OCI-LY7 (cell line): ENCODE measurements around the gene U2SURP. TPM values are rescaled to one million over a fixed set of nuclear protein-coding genes. Genes with fewer than 3 reads are reported as not detected.

Experiments used
- BruUV-seq: library from RNA; stranded (reverse); fragments of 400-500 nt; replicated peaks from 2 replicates; lab custom pipeline; 2021; lab: Mats Ljungman, UMichigan
- CTCF ChIA-PET: fragments of 300-600 bp; sonication (Branson Sonifier 250); formaldehyde crosslinking; loops from one replicate; lab custom pipeline; 2022; ENCODE audit warnings: antibody characterized with exemption; ENCODE audit not compliant: unreplicated experiment; lab: Charles Lee
- POLR2A ChIA-PET: fragments of 300-600 bp; sonication (Branson Sonifier 250); formaldehyde crosslinking; loops from one replicate; lab custom pipeline; 2022; ENCODE audit warnings: antibody characterized with exemption; lab: Charles Lee
- DNase-seq: peaks from one replicate; pipeline ENCODE4 v3.0.0-alpha.2; 2015; ENCODE audit warnings: low spot score
- H2AFZ ChIP-seq: fragments of 200-600 bp; sonication (generic), shearing (Covaris generic); 2 replicates; pipeline ENCODE4 v1.6.1; 2014; ENCODE audit warnings: mild to moderate bottlenecking, antibody characterized with exemption, low read length, moderate library complexity
- H3K27ac ChIP-seq: fragments of 200-600 bp; sonication (generic); 2 replicates; pipeline ENCODE4 v1.5.1; 2014; ENCODE audit warnings: mixed run types, low read depth, mild to moderate bottlenecking, moderate library complexity, low read length, inconsistent platforms; ENCODE audit not compliant: poor library complexity, severe bottlenecking
- H3K36me3 ChIP-seq: fragments of 200-600 bp; sonication (generic); 2 replicates; pipeline ENCODE4 v1.6.1; 2014; ENCODE audit warnings: mild to moderate bottlenecking, antibody characterized with exemption, low read length, moderate library complexity, mixed read lengths; ENCODE audit not compliant: insufficient read depth
- H3K4me1 ChIP-seq: fragments of 200-600 bp; sonication (generic); 2 replicates; pipeline ENCODE4 v1.5.1; 2014; ENCODE audit warnings: mild to moderate bottlenecking, low read length; ENCODE audit not compliant: insufficient read depth, poor library complexity, severe bottlenecking
- H3K4me2 ChIP-seq: fragments of 200-600 bp; sonication (generic); 2 replicates; pipeline ENCODE4 v1.6.1; 2014; ENCODE audit warnings: mild to moderate bottlenecking, low read length
- H3K4me3 ChIP-seq: fragments of 200-600 bp; sonication (generic); 2 replicates; pipeline ENCODE4 v1.5.1; 2014; ENCODE audit warnings: mild to moderate bottlenecking, low read depth, low read length; ENCODE audit not compliant: poor library complexity, severe bottlenecking
- H3K79me2 ChIP-seq: fragments of 200-600 bp; sonication (generic); 2 replicates; pipeline ENCODE4 v1.6.1; 2016; ENCODE audit warnings: low read depth, mild to moderate bottlenecking, low read length, moderate library complexity, mixed read lengths; ENCODE audit not compliant: insufficient read depth
- H3K9me2 ChIP-seq: fragments of 200-600 bp; sonication (generic); 2 replicates; pipeline ENCODE4 v1.6.1; 2016; ENCODE audit warnings: mild to moderate bottlenecking, low read length, mixed read lengths; ENCODE audit not compliant: insufficient read depth
- H3K9me3 ChIP-seq: fragments of 200-600 bp; sonication (generic); 2 replicates; pipeline ENCODE4 v1.6.1; 2014; ENCODE audit warnings: mild to moderate bottlenecking, mixed run types, low read length, mixed read lengths
- H4K20me1 ChIP-seq: fragments of 200-600 bp; sonication (generic); 2 replicates; pipeline ENCODE4 v1.6.1; 2014; ENCODE audit warnings: mild to moderate bottlenecking, antibody characterized with exemption, low read length, moderate library complexity, mixed read lengths; ENCODE audit not compliant: insufficient read depth
- CTCF ChIP-seq: fragments of 200-600 bp; sonication (generic); conservative IDR thresholded peaks from 2 replicates; pipeline ENCODE4 v1.5.1; 2014; ENCODE audit warnings: mild to moderate bottlenecking, antibody characterized with exemption, low read length, moderate library complexity, mixed read lengths
- EZH2phosphoT487 ChIP-seq: fragments of 200-600 bp; sonication (generic); IDR thresholded peaks from 2 replicates; pipeline ENCODE4 v1.6.1; 2018; ENCODE audit warnings: low read depth, borderline replicate concordance, mild to moderate bottlenecking, mixed run types, antibody characterized with exemption, low read length, moderate library complexity, mixed read lengths
- intact Hi-C: fragments of 100-400 bp; cut with micrococcal nuclease; formaldehyde crosslinking; loops from one replicate; pipeline ENCODE4 v1.10.0; 2022; ENCODE audit not compliant: unreplicated experiment
- total RNA-seq, 2 experiments: library from RNA; depleted of rRNA in 1 of 2; stranded (reverse); fragments of >200 nt in 1 of 2; shearing (Covaris generic) in 1 of 2; gene quantifications; 2 replicates each; pipeline ENCODE4 v1.2.3, GENCODE V29; 2014 to 2022

The U2SURP gene
- total RNA-seq, 2 experiments from 2014 or later = 108 to 185 TPM

DNA sequence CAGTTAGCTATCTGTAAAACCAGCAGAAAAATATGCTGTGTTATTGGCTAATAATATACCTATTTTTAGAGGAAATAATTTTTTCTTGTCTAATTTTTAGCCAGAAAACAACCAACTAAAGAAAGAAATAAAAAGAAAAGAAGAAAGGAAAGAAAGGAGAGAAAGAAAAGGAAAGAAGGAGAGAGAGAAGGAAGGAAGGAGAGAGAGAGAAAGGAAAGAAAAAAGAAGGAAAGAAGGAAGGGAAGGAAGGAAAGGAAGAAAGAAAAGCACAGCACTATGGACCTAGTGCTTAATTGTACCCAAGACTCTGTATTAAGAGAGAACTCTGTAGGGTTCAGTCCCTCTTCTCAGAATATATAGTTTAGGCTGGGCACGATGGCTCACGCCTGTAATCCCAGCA lies 34.6 kb upstream of the U2SURP start:
- CTCF ChIA-PET = no interaction called here

DNA sequence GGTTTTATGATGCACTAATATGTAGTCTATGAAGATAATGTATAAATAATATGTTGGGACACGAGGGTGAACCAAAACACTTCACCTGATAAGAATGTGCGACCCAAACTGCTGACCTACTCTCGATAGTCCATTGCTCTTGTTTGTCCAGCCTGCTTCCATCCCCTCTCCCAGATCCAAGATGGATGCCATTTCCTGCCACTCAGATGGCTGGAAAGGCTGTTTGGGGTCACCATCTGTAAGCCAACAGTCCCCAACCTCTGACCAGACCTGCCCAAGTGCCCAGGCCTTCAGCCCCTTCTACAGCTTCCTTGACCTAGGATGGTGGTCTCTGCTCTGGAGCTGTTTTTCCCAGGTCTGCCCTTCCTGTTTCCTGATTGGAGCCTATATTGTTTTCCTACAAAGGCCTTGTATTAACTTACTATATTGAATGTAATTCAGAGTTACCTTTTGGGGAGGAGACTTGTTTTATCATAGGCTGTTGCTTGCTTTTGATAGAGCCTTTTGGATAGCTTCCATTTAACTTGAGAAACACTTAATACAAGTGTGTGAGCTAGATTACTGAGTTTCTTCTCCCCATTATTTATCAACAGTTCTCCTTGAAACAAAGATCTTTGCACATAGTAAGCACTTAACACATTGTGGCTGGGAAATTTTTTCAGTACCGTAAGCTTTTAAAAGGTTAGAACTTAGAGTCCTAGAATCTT lies 32.9 kb upstream of the U2SURP start:
- H2AFZ ChIP-seq = no peak overlapping the region

More for the DNA sequence above, 34.6 kb upstream of the U2SURP start:
- TF ChIP-seq CTCF = no peak
- no peak for TF ChIP-seq EZH2phosphoT487
- H3K9me2 ChIP-seq = no peaks in the 10 kb centered on the region
- no peak overlapping the region for H3K27ac ChIP-seq
- intact Hi-C loops = no loop called here
- no peaks in the 10 kb centered on the region for H3K9me3 ChIP-seq
- DNase-seq = no peak
- POLR2A ChIA-PET = interaction anchor here (0.8 kb wide), 1 partner anchor 13 kb away, joined by 3 read pairs; no protein-coding TSS in a partner anchor
- H3K4me3 ChIP-seq = no peak overlapping the region
- no peak overlapping the region for H2AFZ ChIP-seq
- no peaks in the 10 kb centered on the region for H3K79me2 ChIP-seq
- no peaks in the 10 kb centered on the region for H4K20me1 ChIP-seq
- no peaks in the 10 kb centered on the region for H3K4me1 ChIP-seq
- no peaks in the 10 kb centered on the region for H3K36me3 ChIP-seq
- H3K4me2 ChIP-seq = no peak overlapping the region
- no TSS peak for BruUV-seq

More for the DNA sequence above, 32.9 kb upstream of the U2SURP start:
- BruUV-seq = no TSS peak
- Histone ChIP-seq H3K4me3 (no peak overlapping the region), H3K4me2 (no peak overlapping the region), H4K20me1 (no peaks in the 10 kb centered on the region), H3K79me2 (no peaks in the 10 kb centered on the region), H3K27ac (no peak overlapping the region), H3K4me1 (no peaks in the 10 kb centered on the region), H3K9me2 (no peaks in the 10 kb centered on the region), H3K9me3 (no peaks in the 10 kb centered on the region), H3K36me3 (no peaks in the 10 kb centered on the region)
- intact Hi-C loops = no loop called here
- POLR2A ChIA-PET = interaction anchor here (0.6 to 0.7 kb wide), 3 partner anchors 63 to 1147 kb away, joined by 3 to 5 read pairs (median 3); no protein-coding TSS in a partner anchor
- CTCF ChIA-PET = no interaction called here
- no peak for DNase-seq
- TF ChIP-seq EZH2phosphoT487 (no peak), CTCF (no peak)
